GM12873 (cell line): ENCODE data around the gene SECISBP2L.

ENCODE experiments used
- CTCF ChIP-seq: IDR thresholded peaks from 2 replicates; pipeline ENCODE4 v1.5.1; 2012; ENCODE audit warnings: low read depth, mild to moderate bottlenecking, moderate library complexity, low read length, control low read depth; ENCODE audit not compliant: insufficient read depth; ENCODE audit errors: missing control alignments

The SECISBP2L gene

GRCh38 chr15:49038382-49038781 is 7.9 kb downstream of the SECISBP2L start:
- TF ChIP-seq CTCF, result no peak

DNA sequence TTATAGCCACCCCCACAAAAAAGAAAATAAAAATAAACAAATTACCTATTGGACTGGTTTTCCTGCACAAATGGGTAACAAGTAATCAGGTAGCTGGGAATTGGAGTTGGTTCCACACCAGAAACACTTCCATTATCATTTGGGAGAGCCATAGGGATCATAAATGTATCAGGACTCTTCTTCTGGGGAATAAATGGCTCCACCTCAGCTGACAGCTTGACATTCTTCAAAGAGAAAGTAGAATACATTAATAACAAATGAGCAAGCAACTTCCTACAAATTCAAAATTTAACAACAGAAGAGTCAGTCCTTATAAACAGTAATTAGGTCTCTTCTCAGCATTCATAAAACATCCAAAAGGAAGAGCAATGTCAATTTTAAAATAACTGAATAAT is 8.7 kb downstream of the SECISBP2L start:
- TF ChIP-seq CTCF, result no peak

DNA sequence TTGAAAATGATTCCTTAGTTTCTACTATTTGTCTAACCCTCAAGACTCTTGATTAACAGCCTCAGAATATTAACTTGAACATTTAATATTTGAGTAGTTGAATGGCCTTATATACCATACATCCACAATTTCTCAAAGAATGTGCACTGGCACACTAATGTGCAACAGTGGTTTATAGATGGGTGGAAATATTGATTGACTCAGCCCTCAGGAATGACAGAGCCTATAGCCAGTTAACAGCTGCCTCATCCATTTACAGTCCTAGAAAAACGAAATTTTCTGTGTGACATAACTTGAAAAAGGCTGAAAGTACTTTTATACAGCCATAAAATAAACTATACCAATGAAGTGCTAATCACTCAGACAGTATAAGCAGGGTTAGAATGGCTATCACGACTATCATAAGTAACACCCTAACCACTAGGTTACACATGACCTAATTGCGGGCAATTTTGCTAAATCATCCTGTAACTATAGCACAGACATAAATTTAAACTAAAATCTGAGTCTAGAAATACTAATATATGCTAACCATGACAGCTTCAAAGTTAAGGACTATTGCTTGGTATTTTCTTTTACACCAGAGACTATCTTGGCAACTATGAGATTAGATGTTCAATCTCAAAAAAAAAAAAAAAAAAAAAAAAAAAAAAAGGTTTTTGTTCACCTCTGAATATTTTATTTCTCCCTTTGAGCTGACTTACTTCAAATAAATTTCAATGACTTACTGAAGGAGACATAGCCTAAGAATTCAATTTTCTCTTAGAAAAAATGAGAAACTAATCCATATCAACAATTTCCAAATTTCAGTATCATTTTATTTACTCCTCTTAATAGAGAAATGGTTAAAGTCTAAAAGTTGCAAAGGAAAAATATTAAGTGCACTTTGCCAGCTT is 9.3 kb downstream of the SECISBP2L start:
- TF ChIP-seq CTCF, result no peak

DNA sequence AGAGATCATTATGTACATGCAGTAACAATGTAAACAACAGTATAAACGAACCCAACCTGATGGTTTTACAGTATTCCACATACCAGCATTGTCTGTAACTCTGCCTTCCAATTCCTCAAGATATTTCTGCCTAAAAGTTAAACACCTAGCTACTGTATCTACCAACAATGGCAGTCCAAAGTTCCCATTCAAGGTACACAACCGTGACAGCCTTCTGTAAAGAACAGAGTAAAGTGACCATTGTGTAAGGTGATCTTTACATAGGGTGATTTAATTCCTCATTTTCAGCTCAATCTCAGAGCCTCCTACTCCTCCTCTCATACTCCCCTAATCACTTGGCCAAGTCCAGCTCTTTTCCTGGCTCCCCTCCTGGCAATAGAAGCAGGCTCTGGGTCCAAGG is 10.4 kb downstream of the SECISBP2L start:
- no peak for TF ChIP-seq CTCF

- no peak for TF ChIP-seq CTCF
Observed at GRCh38 chr15:49032601-49033145, 13.6 kb downstream of the SECISBP2L start.

- no peak for TF ChIP-seq CTCF
Observed at GRCh38 chr15:49031804-49032203, 14.4 kb downstream of the SECISBP2L start.

- no peak for TF ChIP-seq CTCF
Observed at GRCh38 chr15:49026700-49027099, 19.5 kb downstream of the SECISBP2L start.
